COLO668 (cell line): ENCODE data around the gene C3orf38.
A peak's percentile ranks its signal among the peaks of the same experiment; 100 is the strongest.
"Not testable (repeated sequence)": the region's sequence is repeated elsewhere in the genome, so short reads cannot be mapped to it uniquely, and the experiment has no call there.

Source experiments
- DNase-seq: peaks from one replicate; lab custom pipeline; 2025; ENCODE audit not compliant: unreplicated experiment; lab: John Stamatoyannopoulos, UW

Gene C3orf38

GRCh38 chr3:88149509-88150362, at the start of gene C3orf38:
C3orf38 (plus strand) TSS chr3:88149959; CDS start chr3:88150053, 94 bp downstream.
- peak; percentile 83 for DNase-seq

DNA sequence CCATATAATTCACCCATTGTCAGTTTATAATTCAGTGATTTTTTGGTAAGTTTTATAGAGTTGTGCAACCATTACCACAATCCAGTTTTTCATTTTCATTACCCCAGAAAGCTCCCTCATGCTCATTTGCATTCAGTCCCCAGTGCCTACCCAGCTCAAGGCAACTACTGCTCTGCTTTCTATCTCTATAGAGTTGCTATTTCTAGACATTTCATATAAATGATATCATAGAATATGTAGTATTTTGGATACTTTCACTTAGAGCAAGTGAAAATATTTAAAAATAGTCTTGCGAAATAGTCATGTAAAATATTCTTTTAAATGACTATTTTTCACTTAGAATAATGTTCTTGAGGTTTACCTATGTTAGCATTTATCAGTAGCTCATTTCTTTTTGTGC, 48.6 kb upstream of the C3orf38 start:
- DNase-seq: no peak

GRCh38 chr3:88105325-88105724, 44.4 kb upstream of the C3orf38 start:
- DNase-seq: no peak

- DNase-seq: no peak
Measured at GRCh38 chr3:88112289-88112688, 37.5 kb upstream of the C3orf38 start.

GRCh38 chr3:88113311-88114162, 36.2 kb upstream of the C3orf38 start:
- DNase-seq: peak; percentile 30

- DNase-seq: no peak
Measured at GRCh38 chr3:88114878-88115549, 34.7 kb upstream of the C3orf38 start.

- DNase-seq: no peak
Measured at GRCh38 chr3:88117683-88118082, 32.1 kb upstream of the C3orf38 start.

DNA sequence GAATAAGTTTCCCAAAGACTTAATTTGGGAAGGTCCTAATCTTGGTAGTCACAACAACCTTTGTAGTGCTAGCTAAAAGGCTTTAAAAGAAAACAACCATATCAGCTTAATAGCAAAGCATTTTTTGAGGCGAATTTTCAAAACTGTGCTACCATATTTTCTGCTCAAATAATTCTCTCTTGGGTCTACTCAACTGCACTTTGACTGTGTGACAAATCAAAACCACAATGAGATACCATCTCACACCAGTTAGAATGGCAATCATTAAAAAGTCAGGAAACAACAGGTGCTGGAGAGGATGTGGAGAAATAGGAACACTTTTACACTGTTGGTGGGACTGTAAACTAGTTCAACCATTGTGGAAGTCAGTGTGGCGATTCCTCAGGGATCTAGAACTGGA, 31.2 kb upstream of the C3orf38 start:
- DNase-seq: not testable (repeated sequence)

- no peak for DNase-seq
Measured at GRCh38 chr3:88123526-88123925, 26.2 kb upstream of the C3orf38 start.

DNA sequence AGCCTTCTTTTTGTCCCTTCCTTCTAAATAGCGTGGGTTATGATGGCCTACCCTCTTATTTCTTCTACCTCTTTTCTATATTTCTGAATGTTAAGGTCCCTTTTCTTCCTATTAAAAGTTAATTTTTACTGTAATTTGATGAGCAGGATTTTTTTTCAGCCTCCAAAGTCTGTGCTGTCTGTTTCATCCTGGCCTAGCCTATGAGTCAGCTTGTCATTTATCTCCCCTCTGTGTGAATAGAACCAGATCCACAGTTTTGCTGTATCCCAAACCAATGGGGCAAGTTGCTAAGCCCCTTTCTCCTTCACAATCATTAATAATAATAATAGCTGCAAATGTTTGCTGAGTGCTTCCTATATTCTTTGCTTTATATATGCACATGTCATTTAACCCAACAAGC, 18.1 kb upstream of the C3orf38 start:
- no peak for DNase-seq

DNA sequence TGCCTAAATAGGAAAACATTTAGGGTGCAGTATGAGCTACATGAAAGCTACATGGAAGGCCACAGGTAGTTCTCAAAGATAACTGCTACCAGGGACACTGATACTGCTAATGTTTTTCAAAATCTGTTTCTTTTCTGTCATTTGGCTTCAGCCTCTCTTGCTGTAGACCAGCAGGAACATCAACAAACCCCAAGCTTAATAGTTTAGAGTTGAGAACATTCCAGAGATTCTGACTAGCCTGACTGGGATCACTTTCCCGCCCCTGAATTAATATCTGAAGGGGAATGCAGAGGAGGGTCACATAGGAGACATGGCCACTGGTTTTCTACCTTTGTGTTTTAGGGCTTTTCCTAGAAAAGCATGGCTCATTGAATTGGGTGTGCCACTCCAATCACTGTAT, 16.9 kb upstream of the C3orf38 start:
- no peak for DNase-seq

DNA sequence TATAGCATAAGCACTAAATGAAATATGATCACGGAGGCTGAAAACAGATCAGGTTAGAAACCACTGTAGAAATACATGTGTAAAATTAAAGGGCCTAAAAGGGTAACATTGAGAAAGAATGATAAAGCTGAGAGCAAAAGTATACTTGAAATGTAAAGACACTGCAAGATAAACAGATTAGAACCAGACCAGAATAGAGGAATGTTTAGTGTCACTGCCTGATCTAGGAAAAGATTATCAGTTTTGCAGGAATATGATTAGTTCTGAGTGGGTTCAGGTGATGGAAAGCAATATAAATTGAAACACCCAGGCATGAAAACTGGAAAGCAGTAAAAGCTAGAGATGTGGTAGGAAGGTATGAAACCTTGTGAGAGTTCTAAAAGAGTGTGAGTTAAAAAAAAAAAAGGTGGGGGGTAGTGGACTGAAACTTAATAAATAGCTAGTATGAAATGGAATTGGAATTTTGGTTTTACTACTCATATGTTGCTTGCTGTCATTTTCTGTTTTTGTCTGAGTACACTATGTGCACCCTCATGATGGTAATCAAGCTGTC, 16.0 kb upstream of the C3orf38 start:
- no peak for DNase-seq

DNA sequence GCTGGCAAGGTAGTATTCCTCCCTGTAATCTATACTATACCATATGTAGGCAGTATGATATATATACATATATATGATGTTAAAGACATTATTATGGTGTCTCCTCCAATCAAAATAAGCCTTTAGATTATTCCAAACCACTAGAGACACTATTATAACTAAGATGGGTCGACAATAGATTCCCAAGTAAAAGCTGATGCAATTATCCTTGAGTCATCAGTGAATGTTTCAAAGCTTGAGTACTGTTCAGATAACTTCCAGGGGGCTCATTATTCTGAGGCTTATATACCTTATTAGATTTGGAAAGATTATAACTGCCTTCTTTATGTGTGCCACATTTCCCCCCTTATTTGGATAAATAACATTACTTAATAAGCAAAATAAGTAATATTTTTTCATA, 11.9 kb upstream of the C3orf38 start:
- no peak for DNase-seq

- DNase-seq: no peak
Measured at GRCh38 chr3:88141458-88142083, 8.2 kb upstream of the C3orf38 start.

GRCh38 chr3:88142094-88142624, 7.6 kb upstream of the C3orf38 start:
- no peak for DNase-seq

- no peak for DNase-seq
Measured at GRCh38 chr3:88147261-88147660, 2.5 kb upstream of the C3orf38 start.

DNA sequence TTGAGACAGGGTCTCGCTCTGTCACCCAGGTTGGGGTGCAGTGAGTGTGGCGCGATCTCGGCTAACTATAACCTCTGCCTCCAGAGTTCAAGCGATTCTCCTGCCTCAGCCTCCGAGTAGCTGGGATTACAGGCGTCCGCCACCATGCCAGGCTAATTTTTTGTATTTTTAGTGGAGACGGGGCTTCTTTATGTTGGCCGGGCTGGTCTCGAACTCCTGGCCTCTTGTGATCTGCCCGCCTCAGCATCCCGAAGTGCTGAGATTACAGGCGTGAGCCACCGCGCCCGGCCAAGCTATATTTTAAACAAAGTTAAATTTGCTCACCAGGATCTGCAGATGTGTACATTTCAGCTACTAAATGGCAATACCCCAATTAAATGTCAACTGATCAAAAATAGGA, 1.1 kb upstream of the C3orf38 start:
- no peak for DNase-seq

- DNase-seq: peak; percentile 45
Measured at GRCh38 chr3:88149101-88149508, 654 bp upstream of the C3orf38 start.

GRCh38 chr3:88150371-88150770, 612 bp downstream of the C3orf38 start:
- peak; percentile 6 for DNase-seq

- DNase-seq: no peak
Measured at GRCh38 chr3:88150806-88151205, 1.0 kb downstream of the C3orf38 start.
